Mammary epithelial cell (primary cell): Measurements from ENCODE around the gene EVC.

Source experiments
- EZH2 ChIP-seq: IDR thresholded peaks from 2 replicates; pipeline ENCODE4 v1.6.1; 2012; ENCODE audit warnings: low read length, inconsistent platforms, borderline replicate concordance
- TF ChIP-seq, protein P1 (sequence below), 2 donors: IDR thresholded peaks in 1 of 2; conservative IDR thresholded peaks in 1 of 2; 2 replicates each; pipeline ENCODE4 v1.5.1; 2011 to 2012; ENCODE audit warnings: inconsistent platforms in 2 of 2, low read length in 2 of 2, mild to moderate bottlenecking in 2 of 2, control low read depth in 1 of 2, low read depth in 1 of 2; ENCODE audit not compliant: insufficient read depth in 1 of 2; ENCODE audit errors: extremely low read depth in 1 of 2

DNA sequence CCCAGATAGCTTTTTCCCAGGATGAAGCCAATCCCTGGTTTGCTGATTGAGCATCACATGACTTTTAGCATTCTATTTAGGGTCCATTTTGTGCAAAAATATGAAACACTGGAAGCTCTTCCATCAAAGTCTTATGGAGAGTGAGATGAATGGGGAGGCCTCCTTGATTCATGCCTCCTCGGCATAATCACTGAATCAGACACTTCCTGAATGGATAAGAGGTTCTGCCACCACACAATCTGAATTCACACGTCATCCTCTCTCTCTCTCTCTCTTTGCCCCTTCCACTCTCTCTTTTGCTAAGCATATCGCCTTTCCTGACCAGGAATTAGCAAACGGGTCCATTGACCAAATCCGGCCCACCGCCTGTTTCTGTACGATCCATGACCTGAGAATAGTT, 113.2 kb downstream of the EVC start:
- TF ChIP-seq, protein P1, sequence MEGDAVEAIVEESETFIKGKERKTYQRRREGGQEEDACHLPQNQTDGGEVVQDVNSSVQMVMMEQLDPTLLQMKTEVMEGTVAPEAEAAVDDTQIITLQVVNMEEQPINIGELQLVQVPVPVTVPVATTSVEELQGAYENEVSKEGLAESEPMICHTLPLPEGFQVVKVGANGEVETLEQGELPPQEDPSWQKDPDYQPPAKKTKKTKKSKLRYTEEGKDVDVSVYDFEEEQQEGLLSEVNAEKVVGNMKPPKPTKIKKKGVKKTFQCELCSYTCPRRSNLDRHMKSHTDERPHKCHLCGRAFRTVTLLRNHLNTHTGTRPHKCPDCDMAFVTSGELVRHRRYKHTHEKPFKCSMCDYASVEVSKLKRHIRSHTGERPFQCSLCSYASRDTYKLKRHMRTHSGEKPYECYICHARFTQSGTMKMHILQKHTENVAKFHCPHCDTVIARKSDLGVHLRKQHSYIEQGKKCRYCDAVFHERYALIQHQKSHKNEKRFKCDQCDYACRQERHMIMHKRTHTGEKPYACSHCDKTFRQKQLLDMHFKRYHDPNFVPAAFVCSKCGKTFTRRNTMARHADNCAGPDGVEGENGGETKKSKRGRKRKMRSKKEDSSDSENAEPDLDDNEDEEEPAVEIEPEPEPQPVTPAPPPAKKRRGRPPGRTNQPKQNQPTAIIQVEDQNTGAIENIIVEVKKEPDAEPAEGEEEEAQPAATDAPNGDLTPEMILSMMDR (conservative IDR thresholded peaks at IDR 0.05 in 1 of 2, IDR thresholded peaks at IDR 0.05 in 1 of 2; ENCODE audit: extremely low read depth in 1 of 2, insufficient read depth in 1 of 2, low read depth in 1 of 2, low read length in 2 of 2) = no peak
- no peak for TF ChIP-seq EZH2
